Ovary (tissue), 3 donors: ENCODE results near the gene KCNAB1.

Source experiments
- POLR2A ChIP-seq: fragments of 450-650 bp; IDR thresholded peaks from one replicate; pipeline ENCODE4 v1.6.1; 2017; ENCODE audit warnings: antibody characterized with exemption, mild to moderate bottlenecking, moderate library complexity
- TF ChIP-seq, protein P1 (sequence below), 3 donors: fragments of 450-650 bp in 2 of 3; fragments of 200-600 bp in 1 of 3; IDR thresholded peaks; one replicate each; pipeline versions ENCODE4 v1.5.1 to v1.8.0; 2016 to 2022; ENCODE audit warnings: antibody characterized with exemption in 3 of 3, mild to moderate bottlenecking in 1 of 3
- donor health status: DM: no; HTN: no; CAD: no.

DNA sequence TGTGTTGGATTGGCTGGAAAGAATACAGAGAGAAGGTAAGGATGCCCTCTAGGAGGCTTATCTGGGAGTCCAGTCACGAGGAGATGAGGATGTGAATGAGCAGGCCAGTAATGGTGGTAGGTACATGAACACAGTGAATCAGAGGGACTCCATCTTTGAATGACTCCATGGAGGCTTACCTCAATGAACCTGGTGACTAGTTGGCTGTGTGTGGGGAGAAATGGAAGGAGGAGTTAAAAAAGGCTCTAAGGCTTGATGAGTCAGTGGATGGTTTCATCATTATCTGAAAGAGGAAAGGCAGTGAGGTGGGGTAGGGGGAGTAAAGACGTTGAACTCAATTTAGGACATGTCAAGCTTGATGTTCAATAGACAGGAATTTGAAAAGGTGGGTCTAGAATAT lies 61.1 kb downstream of the KCNAB1 start:
- TF ChIP-seq POLR2A = no peak
- TF ChIP-seq, protein P1, sequence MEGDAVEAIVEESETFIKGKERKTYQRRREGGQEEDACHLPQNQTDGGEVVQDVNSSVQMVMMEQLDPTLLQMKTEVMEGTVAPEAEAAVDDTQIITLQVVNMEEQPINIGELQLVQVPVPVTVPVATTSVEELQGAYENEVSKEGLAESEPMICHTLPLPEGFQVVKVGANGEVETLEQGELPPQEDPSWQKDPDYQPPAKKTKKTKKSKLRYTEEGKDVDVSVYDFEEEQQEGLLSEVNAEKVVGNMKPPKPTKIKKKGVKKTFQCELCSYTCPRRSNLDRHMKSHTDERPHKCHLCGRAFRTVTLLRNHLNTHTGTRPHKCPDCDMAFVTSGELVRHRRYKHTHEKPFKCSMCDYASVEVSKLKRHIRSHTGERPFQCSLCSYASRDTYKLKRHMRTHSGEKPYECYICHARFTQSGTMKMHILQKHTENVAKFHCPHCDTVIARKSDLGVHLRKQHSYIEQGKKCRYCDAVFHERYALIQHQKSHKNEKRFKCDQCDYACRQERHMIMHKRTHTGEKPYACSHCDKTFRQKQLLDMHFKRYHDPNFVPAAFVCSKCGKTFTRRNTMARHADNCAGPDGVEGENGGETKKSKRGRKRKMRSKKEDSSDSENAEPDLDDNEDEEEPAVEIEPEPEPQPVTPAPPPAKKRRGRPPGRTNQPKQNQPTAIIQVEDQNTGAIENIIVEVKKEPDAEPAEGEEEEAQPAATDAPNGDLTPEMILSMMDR (IDR thresholded peaks at IDR 0.05) = no peak
